IPS DF 4.7 (cell line): ENCODE measurements around the gene DHDDS.

Experiments used
- DNase-seq: peaks from one replicate; pipeline ENCODE4 v3.0.0-alpha.2; 2013; ENCODE audit warnings: low spot score; ENCODE audit errors: extremely low read depth

Gene DHDDS

GRCh38 chr1:26417111-26417759 lies 14.9 kb upstream of the DHDDS start:
- DNase-seq = no peak

- no peak for DNase-seq
Measured at GRCh38 chr1:26418865-26419349, 13.2 kb upstream of the DHDDS start.

DNA sequence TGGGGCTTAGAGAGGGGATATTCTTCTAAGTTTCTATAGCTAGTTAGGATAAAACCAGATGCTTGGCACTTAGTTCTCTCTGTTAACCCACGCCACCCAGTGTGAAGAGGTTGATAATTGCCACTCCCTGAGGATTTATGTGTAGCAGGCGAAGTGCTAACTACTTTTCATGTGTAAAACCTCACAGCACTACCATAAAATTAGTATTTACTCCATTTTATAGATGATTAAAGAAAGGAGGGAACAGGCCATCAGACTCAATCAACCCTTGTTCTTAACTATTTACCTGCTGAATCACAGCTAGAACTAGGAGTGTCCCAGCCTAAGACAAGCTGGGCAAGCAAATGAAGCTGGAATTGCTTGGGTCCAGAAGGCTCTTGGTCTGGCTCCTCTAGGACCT lies 12.6 kb upstream of the DHDDS start:
- no peak for DNase-seq

DNA sequence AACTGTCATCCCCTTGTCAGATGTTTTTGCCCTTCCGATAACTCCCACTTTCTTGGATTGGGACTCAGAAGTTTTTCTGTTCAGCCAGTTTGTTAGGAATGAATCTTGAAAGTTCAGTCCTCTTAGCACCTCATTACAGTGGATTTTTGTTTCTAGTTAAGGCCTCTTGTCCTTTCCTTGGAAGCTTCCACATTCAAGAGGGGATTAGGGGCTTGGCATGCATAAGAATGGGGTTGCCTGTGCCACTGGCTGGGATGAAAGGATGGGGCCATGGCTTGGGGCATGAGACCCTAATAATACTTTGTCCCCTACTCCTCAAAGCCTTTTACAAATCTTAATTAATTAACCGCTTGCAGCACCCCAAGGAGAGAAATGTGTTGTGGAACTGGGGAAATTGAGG lies 2.4 kb upstream of the DHDDS start:
- no peak for DNase-seq

GRCh38 chr1:26432793-26433192 lies 672 bp downstream of the DHDDS start:
- DNase-seq = no peak

GRCh38 chr1:26434161-26434752 lies 2.1 kb downstream of the DHDDS start:
- no peak for DNase-seq

DNA sequence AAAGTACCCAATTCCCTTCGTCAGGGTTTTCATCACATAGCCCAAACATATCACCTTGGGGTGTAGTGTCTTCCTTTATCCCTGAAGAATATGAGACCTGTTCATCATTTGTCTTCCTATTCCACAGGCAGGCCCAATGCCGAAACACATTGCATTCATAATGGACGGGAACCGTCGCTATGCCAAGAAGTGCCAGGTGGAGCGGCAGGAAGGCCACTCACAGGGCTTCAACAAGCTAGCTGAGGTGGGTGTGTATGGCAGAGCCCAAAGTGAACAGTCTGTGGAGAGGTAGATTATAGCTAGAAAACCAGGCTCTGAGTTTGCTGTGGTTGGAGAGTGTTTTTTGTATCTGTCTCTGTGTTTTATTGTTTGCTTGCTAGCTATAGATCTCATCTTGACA lies 5.9 kb downstream of the DHDDS start:
- DNase-seq = no peak

DNA sequence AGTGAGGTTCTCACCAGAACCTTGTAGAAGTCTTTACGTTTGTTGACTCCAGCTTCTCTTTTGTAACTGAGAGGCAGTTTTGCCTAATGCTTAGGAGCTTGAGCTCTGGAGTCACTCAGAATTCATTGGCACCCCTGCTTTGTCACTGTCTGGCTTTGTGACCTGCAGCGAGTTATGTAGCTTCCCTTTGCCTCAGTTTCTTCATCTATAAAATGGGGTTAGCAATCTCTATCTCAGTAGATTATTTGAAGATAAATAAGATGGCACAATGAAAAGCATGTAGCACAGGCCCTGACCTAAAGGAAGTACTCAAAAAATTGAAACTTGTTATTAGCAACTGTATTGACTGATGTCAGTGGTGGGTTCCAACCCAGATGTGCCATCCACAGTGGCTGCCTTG lies 8.1 kb downstream of the DHDDS start:
- DNase-seq = no peak

GRCh38 chr1:26449868-26450267 lies 17.7 kb downstream of the DHDDS start:
- DNase-seq = no peak

DNA sequence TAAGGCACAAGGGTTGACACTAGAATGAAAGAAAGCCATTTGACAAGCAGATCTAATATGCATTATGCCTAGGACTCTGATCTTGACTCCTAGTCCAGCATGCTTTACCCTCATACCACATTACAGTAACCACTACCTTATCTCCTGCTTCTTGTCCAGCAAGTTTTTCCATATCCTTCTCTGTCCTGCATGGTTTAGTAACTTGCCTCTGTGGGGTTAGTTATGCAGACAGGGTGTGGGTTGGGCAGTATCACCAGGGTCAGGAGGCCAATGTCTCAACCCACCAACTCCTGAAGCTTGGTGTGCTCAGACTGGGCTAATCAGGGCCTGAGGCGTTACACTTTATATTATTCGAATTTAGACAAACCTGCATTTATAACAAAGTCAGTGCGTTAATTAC lies 18.8 kb downstream of the DHDDS start:
- no peak for DNase-seq

GRCh38 chr1:26452459-26453183 lies 20.5 kb downstream of the DHDDS start:
- DNase-seq = no peak

- no peak for DNase-seq
Measured at GRCh38 chr1:26459148-26459547, 27.0 kb downstream of the DHDDS start.

- DNase-seq = no peak
Measured at GRCh38 chr1:26459573-26460031, 27.5 kb downstream of the DHDDS start.

DNA sequence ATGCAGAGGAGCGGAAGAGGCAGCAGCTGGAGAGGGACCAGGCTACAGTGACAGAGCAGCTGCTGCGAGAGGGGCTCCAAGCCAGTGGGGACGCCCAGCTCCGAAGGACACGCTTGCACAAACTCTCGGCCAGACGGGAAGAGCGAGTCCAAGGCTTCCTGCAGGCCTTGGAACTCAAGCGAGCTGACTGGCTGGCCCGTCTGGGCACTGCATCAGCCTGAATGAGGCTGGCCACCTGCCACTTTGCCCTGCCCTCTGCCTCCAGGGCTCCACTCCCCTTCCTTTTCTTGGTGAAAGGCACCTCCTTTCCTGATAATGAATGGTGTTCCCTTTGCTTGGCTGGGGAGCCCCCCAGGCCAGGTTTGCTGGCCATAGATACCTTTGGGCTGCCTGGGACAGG lies 36.8 kb downstream of the DHDDS start:
- no peak for DNase-seq

GRCh38 chr1:26469558-26469957 lies 37.4 kb downstream of the DHDDS start:
- no peak for DNase-seq

- DNase-seq = no peak
Measured at GRCh38 chr1:26470878-26471497, 38.9 kb downstream of the DHDDS start.

- DNase-seq = no peak
Measured at GRCh38 chr1:26471498-26472319, 39.6 kb downstream of the DHDDS start.

DNA sequence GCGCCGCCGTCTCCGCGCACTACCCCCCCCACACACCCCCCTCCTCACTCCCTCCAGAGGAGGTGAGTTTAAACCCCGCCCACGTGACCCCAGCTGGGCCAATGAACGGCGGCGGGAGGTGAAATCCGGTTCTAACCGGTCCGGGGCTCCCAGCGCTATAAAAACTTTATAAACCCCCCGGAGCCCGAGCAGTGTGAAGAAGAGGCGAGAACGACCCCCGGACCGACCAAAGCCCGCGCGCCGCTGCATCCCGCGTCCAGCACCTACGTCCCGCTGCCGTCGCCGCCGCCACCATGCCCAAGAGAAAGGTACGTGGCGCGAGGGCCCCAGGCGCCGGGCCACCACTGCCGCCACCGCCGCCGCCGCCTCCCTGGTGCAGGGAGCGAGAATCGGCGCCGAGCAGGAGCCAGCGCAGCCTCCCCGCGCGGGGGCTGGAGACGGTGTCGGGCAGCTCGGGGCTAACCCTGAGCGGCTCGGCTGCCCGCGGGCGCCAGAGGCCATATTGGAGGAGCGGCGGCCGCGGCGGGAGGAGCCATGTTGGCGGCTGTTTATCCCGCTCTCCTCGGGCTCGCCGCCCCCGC lies 40.3 kb downstream of the DHDDS start, which contains the start of gene HMGN2:
HMGN2 (plus strand) TSS at position 121 of the 581 bp plus-strand sequence; CDS start at position 294, 173 bp downstream.
- no peak for DNase-seq

- DNase-seq = no peak
Measured at GRCh38 chr1:26472901-26473845, 41.1 kb downstream of the DHDDS start.

GRCh38 chr1:26474818-26475217 lies 42.7 kb downstream of the DHDDS start:
- DNase-seq = no peak
